Mucosa of rectum (tissue), 2 donors: ENCODE measurements around the gene FHL3.

Source experiments
- H3K27ac ChIP-seq, 2 donors: one replicate each; pipeline ENCODE4 v1.7.0; 2013; ENCODE audit warnings: inconsistent platforms in 2 of 2, low read depth in 2 of 2, low read length in 2 of 2
- H3K27me3 ChIP-seq, 2 donors: one replicate each; pipeline ENCODE4 v1.7.0; 2013; ENCODE audit warnings: low read length in 2 of 2; ENCODE audit not compliant: control insufficient read depth in 2 of 2, insufficient read depth in 2 of 2
- H3K36me3 ChIP-seq, 2 donors: one replicate each; pipeline ENCODE4 v1.7.0; 2013; ENCODE audit warnings: low read length in 2 of 2; ENCODE audit not compliant: control insufficient read depth in 2 of 2, insufficient read depth in 2 of 2
- H3K4me1 ChIP-seq, 2 donors: one replicate each; pipeline ENCODE4 v1.7.0; 2013; ENCODE audit warnings: low read length in 2 of 2, mild to moderate bottlenecking in 1 of 2; ENCODE audit not compliant: control insufficient read depth in 2 of 2, insufficient read depth in 2 of 2
- H3K4me3 ChIP-seq, 2 donors: one replicate each; pipeline ENCODE4 v1.7.0; 2013; ENCODE audit warnings: low read length in 2 of 2
- H3K9ac ChIP-seq, 2 donors: one replicate each; pipeline ENCODE4 v1.7.0; 2013; ENCODE audit warnings: low read length in 2 of 2, low read depth in 1 of 2, mild to moderate bottlenecking in 1 of 2
- H3K9me3 ChIP-seq, 2 donors: one replicate each; pipeline ENCODE4 v1.7.0; 2013; ENCODE audit warnings: low read length in 2 of 2; ENCODE audit not compliant: control insufficient read depth in 2 of 2
- donor health status: healthy.
- donor health status: Normal muscosa, but diverticular disease.

FHL3 gene

GRCh38 chr1:38012363-38013226 lies 7.3 kb upstream of the FHL3 start, which contains the start of gene UTP11:
Gene UTP11, plus strand, starts transcription at chr1:38012734. Its CDS starts 69 bp downstream, at chr1:38012803.
- peak within 1 kb of the TSS; percentile 90 to 93 for H3K27ac ChIP-seq
- H3K4me1 ChIP-seq, result peaks cover 14 to 15% of the 10 kb centered on the region in 2 donors
- peak within 1 kb of the TSS; percentile 88 to 94 for H3K9ac ChIP-seq
- H3K36me3 ChIP-seq, result peaks cover 6 to 21% of the 10 kb centered on the region in 2 donors
- H3K9me3 ChIP-seq, result no peaks in the 10 kb centered on the region
- H3K4me3 ChIP-seq, result peak within 1 kb of the TSS; percentile 96 to 97
- no peaks in the 10 kb centered on the region for H3K27me3 ChIP-seq

- peaks cover 14 to 15% of the 10 kb centered on the region in 2 donors for H3K4me1 ChIP-seq
- no peaks in the 10 kb centered on the region for H3K9me3 ChIP-seq
- no peak overlapping the region for H3K9ac ChIP-seq
- H3K4me3 ChIP-seq, result no peak overlapping the region
- H3K27me3 ChIP-seq, result peaks cover 0 to under 1% of the 10 kb centered on the region in 2 donors
- no peaks in the 10 kb centered on the region for H3K36me3 ChIP-seq
- no peak overlapping the region for H3K27ac ChIP-seq
Observed at GRCh38 chr1:38009841-38010180, 4.5 kb upstream of the FHL3 start.

- no peak overlapping the region for H3K9ac ChIP-seq
- H3K27ac ChIP-seq, result peak overlapping the region; percentile 22 to 24
- H3K4me3 ChIP-seq, result no peak overlapping the region
Observed at GRCh38 chr1:38009088-38009840, 4.0 kb upstream of the FHL3 start.

GRCh38 chr1:38006008-38006828 lies 904 bp upstream of the FHL3 start:
- Histone ChIP-seq H3K36me3 (no peaks in the 10 kb centered on the region), H3K9me3 (no peaks in the 10 kb centered on the region), H3K4me3 (peak overlapping the region in 1 of 2 donors; percentile 23), H3K4me1 (peaks cover 10% of the 10 kb centered on the region in 2 donors), H3K27me3 (peaks cover 4 to 14% of the 10 kb centered on the region in 2 donors), H3K9ac (peak overlapping the region in 1 of 2 donors; percentile 19), H3K27ac (peak overlapping the region; percentile 61 to 64)

More at GRCh38 chr1:38009088-38009840, 4.0 kb upstream of the FHL3 start:
- no peaks in the 10 kb centered on the region for H3K36me3 ChIP-seq
- no peaks in the 10 kb centered on the region for H3K9me3 ChIP-seq
- peaks cover 0 to 6% of the 10 kb centered on the region in 2 donors for H3K27me3 ChIP-seq
- H3K4me1 ChIP-seq, result peaks cover 15 to 20% of the 10 kb centered on the region in 2 donors

GRCh38 chr1:38004284-38005108 lies 818 bp downstream of the FHL3 start:
- H3K9me3 ChIP-seq, result no peaks in the 10 kb centered on the region
- H3K9ac ChIP-seq, result peak overlapping the region; percentile 70 to 72
- H3K4me1 ChIP-seq, result peaks cover 19 to 22% of the 10 kb centered on the region in 2 donors
- H3K27me3 ChIP-seq, result peaks cover 4 to 14% of the 10 kb centered on the region in 2 donors
- H3K27ac ChIP-seq, result peak overlapping the region; percentile 56 to 72
- no peaks in the 10 kb centered on the region for H3K36me3 ChIP-seq
- peak overlapping the region; percentile 65 to 75 for H3K4me3 ChIP-seq

GRCh38 chr1:38003261-38004250 lies 1.8 kb downstream of the FHL3 start:
- H3K4me1 ChIP-seq, result peaks cover 27 to 31% of the 10 kb centered on the region in 2 donors
- no peaks in the 10 kb centered on the region for H3K9me3 ChIP-seq
- peak overlapping the region; percentile 14 to 72 for H3K27ac ChIP-seq
- H3K36me3 ChIP-seq, result peaks cover 0 to 3% of the 10 kb centered on the region in 2 donors
- H3K4me3 ChIP-seq, result peak overlapping the region in 1 of 2 donors; percentile 75
- H3K27me3 ChIP-seq, result peaks cover 4 to 14% of the 10 kb centered on the region in 2 donors
- H3K9ac ChIP-seq, result peak overlapping the region; percentile 70 to 72

- Histone ChIP-seq H3K9ac (peak overlapping the region; percentile 12 to 63), H3K27ac (peak overlapping the region; percentile 71 to 84), H3K4me1 (peaks cover 36 to 40% of the 10 kb centered on the region in 2 donors), H3K4me3 (peak overlapping the region in 1 of 2 donors; percentile 22), H3K9me3 (no peaks in the 10 kb centered on the region), H3K36me3 (peaks cover 0 to 4% of the 10 kb centered on the region in 2 donors), H3K27me3 (peaks cover 4 to 14% of the 10 kb centered on the region in 2 donors)
Observed at GRCh38 chr1:38000529-38001455, 4.5 kb downstream of the FHL3 start.

- Histone ChIP-seq H3K27me3 (peaks cover 4 to 14% of the 10 kb centered on the region in 2 donors), H3K9ac (no peak overlapping the region), H3K9me3 (no peaks in the 10 kb centered on the region), H3K36me3 (peaks cover 0 to 4% of the 10 kb centered on the region in 2 donors), H3K4me1 (peaks cover 37 to 45% of the 10 kb centered on the region in 2 donors), H3K4me3 (no peak overlapping the region), H3K27ac (peak overlapping the region; percentile 71 to 84)
Observed at GRCh38 chr1:38000233-38000528, 5.1 kb downstream of the FHL3 start.
